Epithelial cell of esophagus (primary cell): ENCODE data around the gene NADSYN1.
"Not testable (repeated sequence)": the region's sequence is repeated elsewhere in the genome, so short reads cannot be mapped to it uniquely, and the experiment has no call there.

Experiments used
- DNase-seq: peaks from one replicate; pipeline ENCODE4 v3.0.0; 2010; ENCODE audit warnings: low read depth
- H3K4me3 ChIP-seq: 2 replicates; pipeline ENCODE4 v1.5.1; 2011; ENCODE audit warnings: mild to moderate bottlenecking, low read length, control low read depth
- CTCF ChIP-seq: IDR thresholded peaks from 2 replicates; pipeline ENCODE4 v1.5.1; 2011; ENCODE audit warnings: low read depth, mild to moderate bottlenecking, low read length, control low read depth, inconsistent platforms; ENCODE audit not compliant: insufficient read depth; ENCODE audit errors: missing control alignments

NADSYN1 gene

GRCh38 chr11:71527576-71528210 is 74.7 kb downstream of the NADSYN1 start:
- TF ChIP-seq CTCF = no peak
- no peak for DNase-seq
- H3K4me3 ChIP-seq = no peak overlapping the region

DNA sequence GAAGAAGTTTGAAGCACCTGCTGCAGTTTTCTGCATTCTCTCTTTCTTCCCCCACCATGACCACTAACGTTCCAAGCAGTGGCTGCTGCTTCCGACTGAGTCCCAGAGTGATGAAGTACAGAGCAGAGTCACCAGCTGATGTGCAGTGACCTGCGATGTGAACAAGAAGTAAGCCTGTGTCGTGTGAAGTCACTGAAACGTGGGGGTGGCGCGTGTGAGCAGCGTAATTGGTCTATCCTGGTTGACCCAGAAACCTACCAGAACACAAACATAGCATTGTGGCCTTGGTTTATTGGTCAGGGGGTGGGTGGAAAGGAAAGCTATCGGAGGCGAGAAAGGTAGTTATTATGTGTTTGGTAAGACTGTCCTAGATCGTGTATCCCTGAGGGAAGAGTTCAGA is 77.6 kb downstream of the NADSYN1 start:
- TF ChIP-seq CTCF = no peak
- no peak overlapping the region for H3K4me3 ChIP-seq
- DNase-seq = no peak

DNA sequence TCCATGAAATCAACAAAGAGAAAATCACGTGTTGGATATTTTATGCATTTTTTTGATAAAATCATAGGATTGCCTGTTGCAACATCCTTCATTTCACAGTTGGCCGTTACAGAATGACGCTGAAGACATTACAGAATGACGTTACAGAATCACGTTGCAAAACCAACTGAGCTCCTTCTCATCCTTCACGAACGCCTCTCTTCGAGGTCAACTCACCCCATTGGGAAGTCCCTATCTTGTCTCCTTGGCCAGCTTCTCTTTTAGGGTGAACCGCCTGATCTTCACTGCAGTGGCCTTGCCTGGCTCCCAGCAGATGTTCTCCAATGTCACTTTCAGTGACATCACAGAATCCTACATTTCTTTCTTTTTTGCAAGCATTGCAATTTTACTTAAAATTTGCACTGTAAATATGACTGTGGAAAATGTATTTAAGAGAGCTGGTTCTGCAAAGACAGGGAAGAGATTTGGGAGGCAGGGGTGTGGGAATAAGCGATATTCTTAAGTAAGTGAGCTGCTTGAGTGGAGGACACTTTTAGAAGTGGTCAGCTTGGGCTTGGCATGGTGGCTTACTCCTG is 79.1 kb downstream of the NADSYN1 start:
- H3K4me3 ChIP-seq = no peak overlapping the region
- no peak for DNase-seq
- TF ChIP-seq CTCF = no peak

DNA sequence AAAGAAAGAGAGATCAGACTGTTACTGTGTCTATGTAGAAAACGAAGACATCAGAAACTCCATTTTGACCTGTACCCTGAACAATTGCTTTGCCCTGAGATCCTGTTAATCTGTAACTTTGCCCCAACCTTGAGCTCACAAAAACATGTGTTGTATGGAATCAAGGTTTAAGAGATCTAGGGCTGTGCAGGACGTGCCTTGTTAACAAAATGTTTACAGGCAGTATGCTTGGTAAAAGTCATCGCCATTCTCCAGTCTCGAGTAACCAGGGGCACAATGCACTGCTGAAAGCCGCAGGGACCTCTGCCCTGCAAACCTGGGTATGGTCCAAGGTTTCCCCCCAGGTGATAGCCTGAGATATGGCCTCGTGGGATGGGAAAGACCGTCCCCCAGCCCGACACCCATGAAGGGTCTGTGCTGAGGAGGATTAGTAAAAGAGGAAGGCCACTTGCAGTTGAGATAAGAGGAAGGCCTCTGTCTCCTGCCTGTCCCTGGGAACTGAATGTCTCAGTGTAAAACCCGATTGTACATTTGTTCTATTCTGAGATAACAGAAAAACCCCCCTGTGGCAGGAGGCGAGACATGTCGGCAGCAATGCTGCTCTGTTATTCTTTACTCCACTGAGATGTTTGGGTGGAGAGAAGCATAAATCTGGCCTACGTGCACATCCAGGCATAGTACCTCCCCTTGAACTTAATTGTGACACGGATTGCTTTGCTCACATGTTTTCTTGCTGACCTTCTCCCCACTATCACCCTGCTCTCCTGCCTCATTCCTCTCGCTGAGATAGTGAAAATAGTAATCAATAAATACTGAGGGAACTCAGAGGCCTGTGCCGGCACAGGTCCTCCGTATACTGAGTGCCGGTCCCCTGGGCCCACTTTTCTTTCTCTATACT is 82.0 kb downstream of the NADSYN1 start:
- H3K4me3 ChIP-seq, DNase-seq: not testable (repeated sequence)

DNA sequence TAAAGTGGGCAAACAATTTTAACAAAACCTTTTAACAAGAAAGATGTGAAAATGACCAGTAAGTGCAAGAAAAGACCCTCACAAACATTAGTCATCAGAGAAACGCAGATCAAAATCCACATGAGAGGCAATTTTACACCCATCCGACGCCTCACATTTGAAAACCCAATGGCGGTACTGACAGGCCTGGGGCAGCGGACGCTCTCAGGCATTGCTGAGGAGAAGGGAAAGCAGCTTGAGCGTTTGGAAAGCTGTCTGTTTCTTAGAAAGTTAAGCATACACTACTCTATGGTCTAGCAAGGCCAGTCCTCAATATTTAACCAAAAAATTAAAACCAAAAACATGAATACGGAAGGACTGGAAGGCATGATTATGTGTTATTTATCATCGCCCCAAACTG is 82.8 kb downstream of the NADSYN1 start:
- H3K4me3 ChIP-seq = no peak overlapping the region
- no peak for TF ChIP-seq CTCF
- DNase-seq = no peak

GRCh38 chr11:71537537-71537936 is 84.5 kb downstream of the NADSYN1 start:
- TF ChIP-seq CTCF = no peak
- no peak for DNase-seq
- H3K4me3 ChIP-seq = no peak overlapping the region

GRCh38 chr11:71537977-71538665 is 85.1 kb downstream of the NADSYN1 start, which contains the start of gene KRTAP5-8:
Gene KRTAP5-8, plus strand, starts transcription at chr11:71538025. Its CDS starts 31 bp downstream, at chr11:71538056.
- not testable (repeated sequence) for H3K4me3 ChIP-seq, DNase-seq
